GM18519 (cell line): ENCODE data around the gene FAM184B.
A peak's percentile ranks its signal among the peaks of the same experiment; 100 is the strongest.

Experiments used
- ATAC-seq: cut with Tn5 transposase; IDR thresholded peaks from one replicate; pipeline ENCODE4 v1.9.1; 2021; ENCODE audit warnings: mild to moderate bottlenecking, moderate library complexity; ENCODE audit not compliant: unreplicated experiment, low FRiP score

Gene FAM184B

GRCh38 chr4:17781300-17782287 lies at the start of gene FAM184B:
Gene FAM184B, minus strand, starts transcription at chr4:17781621. Its CDS starts 322 bp downstream, at chr4:17781299.
- no peak for ATAC-seq

DNA sequence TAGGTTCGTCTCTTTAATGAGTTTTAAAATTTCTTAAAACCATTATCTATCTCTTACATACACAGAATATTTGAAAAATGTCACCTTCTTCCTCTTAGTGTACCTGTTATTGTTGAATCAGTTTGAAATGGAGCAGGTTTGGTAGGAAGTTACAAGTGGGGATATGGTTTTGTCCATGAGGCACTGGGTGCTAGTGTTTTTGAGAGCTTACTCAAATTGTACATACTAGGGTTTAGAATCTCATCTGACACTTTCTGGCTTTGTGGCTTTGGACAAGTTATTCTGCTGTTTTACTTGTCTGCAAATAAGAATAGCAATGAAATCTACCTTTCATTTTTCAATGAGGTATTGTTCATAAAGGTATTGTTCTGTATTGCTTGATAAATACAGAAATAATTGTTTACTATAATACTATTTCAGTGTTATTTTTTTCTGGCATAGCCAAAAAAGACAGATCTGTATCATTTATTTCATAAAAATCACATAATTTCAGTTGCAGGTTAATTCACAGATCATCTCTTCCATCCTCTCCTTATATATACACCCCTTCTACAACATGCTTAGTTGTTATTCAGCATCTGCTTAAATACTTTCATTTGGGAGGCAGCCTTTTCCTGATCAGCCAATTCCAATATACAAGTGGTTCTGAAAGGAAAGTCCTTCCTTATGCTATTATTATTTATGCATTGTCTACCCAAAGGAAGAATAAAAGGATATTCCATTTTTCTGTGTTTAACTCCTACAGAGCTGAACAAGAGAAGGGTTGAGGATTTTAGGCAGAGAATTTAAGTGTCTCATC lies 42.6 kb upstream of the FAM184B start:
- no peak for ATAC-seq

GRCh38 chr4:17817027-17817426 lies 35.6 kb upstream of the FAM184B start:
- peak; percentile 81 for ATAC-seq

DNA sequence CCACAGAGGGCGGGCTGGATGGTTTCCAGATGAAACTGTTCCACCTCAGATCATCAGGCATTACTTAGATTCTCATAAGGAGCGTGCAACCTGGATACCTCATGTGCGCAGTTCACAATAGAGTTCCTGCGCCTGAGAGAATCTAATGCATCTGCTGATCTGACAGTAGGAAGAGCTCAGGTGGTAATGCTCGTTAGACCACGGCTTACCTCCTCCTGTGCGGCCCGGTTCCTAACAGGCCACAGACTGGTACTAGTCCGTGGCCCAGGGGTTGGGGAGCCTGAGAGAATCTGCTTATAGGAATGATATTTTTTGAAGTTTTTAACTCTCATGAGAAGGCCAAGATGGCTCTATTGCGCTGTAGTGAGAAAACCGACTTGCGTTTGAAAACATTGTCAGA lies 34.7 kb upstream of the FAM184B start:
- ATAC-seq, result no peak

DNA sequence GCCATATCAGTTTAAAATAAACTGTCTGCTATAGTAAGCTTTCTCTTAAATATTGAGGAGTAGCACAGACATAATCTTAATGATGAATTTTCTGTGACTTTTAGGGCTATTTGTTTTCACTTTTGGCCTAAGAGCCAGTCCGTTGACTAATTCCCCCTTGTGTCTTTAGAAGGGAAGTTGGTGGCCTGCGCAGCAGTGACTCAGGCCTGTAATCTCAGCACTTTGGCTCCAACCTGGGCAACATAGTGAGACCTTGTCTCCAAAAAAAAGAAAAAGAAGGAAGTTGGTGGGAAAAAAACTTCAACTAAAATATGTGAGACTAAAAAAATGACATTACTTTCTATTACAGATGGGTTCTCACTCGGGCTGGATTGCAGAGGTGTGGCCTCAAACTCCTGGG lies 32.7 kb upstream of the FAM184B start:
- no peak for ATAC-seq

DNA sequence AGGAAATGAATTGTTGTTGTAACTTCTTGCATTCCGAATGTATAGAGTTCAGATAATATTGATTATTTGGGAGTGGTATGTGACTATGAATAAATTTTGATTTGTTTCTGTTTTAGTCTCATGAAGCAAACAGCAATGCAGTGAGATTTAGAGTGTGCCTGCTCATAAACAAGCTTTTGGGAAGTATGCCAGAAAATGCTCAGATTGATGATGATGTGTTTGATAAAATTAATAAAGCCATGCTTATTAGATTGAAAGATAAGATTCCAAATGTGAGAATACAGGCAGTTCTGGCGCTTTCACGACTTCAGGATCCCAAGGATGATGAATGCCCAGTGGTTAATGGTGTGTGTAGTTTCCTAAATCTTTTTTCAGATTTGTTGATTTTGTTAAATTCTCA lies 31.4 kb upstream of the FAM184B start:
- ATAC-seq, result no peak

DNA sequence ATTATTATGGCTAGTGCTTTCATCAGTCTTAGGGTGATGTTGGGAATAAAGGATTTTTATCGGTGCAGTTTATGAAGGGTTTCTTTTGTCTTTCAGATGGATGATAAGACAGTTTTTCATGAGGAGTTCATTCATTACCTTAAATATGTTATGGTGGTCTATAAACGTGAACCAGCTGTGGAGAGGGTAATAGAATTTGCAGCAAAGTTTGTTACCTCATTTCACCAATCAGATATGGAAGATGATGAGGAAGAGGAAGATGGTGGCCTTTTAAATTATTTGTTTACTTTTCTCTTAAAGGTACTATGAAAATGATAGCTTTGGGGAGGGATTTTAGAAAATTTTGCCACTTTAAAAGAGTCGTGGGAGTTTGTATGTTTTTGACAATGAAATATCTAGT lies 30.7 kb upstream of the FAM184B start:
- no peak for ATAC-seq

DNA sequence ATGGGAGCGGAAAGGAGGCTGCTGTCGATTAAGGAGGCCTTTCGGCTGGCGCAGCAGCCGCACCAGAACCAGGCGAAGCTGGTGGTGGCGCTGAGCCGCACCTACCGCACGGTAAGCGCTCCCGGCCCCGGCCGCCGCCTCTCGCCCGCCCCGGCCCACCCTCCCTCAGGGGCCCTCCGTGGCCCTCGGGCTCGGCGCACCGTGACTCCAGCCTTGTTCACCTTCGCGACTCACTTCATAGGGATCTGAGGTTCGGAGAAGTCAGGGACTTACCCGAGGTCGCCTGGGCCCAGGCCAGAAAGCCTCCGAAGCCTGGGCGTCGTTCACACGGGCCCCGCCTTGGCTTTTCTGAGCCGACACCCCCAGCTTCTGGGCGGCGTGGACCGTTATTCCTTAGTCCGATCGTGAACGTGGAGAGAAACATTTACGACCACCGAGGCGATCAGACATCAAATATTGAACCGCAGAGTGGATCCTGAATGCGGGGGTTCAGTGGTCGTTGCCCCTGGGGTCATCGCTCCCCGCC lies 29.7 kb upstream of the FAM184B start:
- ATAC-seq, result peak; percentile 11

- ATAC-seq, result peak; percentile 82
These were observed 29.0 kb upstream of the FAM184B start, which contains the start of the genes DCAF16 and NCAPG for GRCh38 chr4:17810260-17811077. Gene DCAF16, minus strand, starts transcription at chr4:17810757. Its CDS starts 6,616 bp downstream, at chr4:17804141. Gene NCAPG, plus strand, starts transcription at chr4:17810979. Its CDS starts 99 bp downstream, at chr4:17811078.

GRCh38 chr4:17809667-17810066 lies 28.2 kb upstream of the FAM184B start:
- ATAC-seq, result no peak

DNA sequence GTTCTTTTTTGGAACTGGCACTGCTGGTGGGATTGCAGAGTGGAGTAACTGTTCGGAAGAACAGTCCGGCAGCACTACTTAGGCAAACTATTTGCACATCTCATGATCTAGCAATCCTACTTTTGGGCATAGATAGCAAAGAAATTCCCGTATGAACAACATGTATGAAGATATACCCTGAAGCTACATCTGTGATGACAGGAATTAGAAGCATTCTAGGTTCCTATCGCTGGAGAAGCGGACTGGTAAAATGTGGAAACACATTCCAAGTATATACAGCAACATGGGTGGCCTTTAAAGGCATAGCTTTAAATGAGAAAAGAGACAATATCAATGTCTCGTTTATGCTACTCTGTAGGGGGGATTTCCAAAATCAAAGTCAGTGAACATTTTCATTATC lies 26.0 kb upstream of the FAM184B start:
- ATAC-seq, result no peak

DNA sequence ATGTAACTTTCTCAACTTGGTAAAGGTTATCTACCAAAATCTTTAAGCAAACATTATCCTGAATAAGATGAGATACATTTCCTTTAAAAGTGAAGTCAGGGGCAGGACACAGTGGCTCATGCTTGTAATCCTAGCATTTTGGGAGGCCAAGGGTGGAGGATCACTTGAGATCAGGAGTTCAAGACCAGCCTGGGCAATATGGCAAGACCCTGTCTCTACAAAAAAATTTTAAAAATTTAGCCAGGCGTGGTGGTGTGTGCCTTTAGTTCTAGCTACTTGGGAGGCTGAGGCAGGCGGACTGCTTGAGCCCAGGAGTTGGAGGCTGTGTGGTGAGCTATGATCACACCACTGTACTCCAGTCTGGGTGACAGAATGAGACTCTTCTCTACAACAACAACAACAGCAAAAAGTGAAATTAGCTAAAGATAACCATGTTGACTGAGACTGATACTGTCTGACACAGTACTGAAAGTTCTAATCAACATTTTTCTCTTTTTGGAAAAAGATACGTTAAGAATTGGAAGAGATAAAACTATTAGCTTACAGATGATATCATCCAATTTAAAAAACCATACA lies 24.2 kb upstream of the FAM184B start:
- ATAC-seq, result no peak

- ATAC-seq, result no peak
These were observed 16.4 kb upstream of the FAM184B start for GRCh38 chr4:17797808-17798207.

GRCh38 chr4:17794730-17795129 lies 13.3 kb upstream of the FAM184B start:
- no peak for ATAC-seq

GRCh38 chr4:17788956-17789355 lies 7.5 kb upstream of the FAM184B start:
- no peak for ATAC-seq

DNA sequence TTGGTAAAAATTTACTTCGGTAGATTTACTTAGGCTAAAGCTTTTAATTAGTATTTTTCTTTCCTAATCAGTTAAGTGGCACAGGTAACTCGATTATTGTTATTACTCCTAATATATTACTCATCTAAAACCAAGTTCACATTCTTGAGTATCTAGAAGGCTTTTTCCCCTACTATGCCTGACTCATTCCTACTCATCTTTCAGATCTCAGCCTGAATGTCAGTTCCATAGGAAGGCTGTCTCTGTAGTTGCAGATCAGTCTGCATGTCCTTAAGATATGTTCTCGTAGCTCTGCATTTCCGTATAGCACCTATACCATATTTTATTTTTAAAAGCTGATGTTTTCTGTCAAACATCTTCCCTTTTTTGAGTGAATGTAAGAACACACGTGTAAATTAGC lies 5.9 kb upstream of the FAM184B start:
- no peak for ATAC-seq

- ATAC-seq, result peak; percentile 55
These were observed 5.1 kb upstream of the FAM184B start for GRCh38 chr4:17786567-17786966.

GRCh38 chr4:17785858-17786257 lies 4.4 kb upstream of the FAM184B start:
- no peak for ATAC-seq

GRCh38 chr4:17780501-17781299 lies 721 bp downstream of the FAM184B start:
- ATAC-seq, result no peak
